ENCODE data around the gene USP9X. TPM values are rescaled to one million over a fixed set of nuclear protein-coding genes. Genes with fewer than 3 reads are reported as not detected.

USP9X gene
- total RNA-seq (10 to 100 TPM; 57.3 to 72.6 (median 62.3) TPM), polyA plus RNA-seq (13.3 TPM)
- long read RNA-seq, donor 1, full-length matches to known transcripts: 3 of 34 reads
- long read RNA-seq, donor 1, partial matches to known transcripts: 25 of 34 reads
- long read RNA-seq, donor 1, other reads (novel, unspliced or antisense): 6 of 34 reads
- long read RNA-seq, donor 2, full-length matches to known transcripts: 2 of 6 reads
- long read RNA-seq, donor 2, partial matches to known transcripts: 4 of 6 reads
- long read RNA-seq, donor 2, other reads (novel, unspliced or antisense): 0 of 6 reads
- long read RNA-seq, donor 3, full-length matches to known transcripts: 4 of 80 reads
- long read RNA-seq, donor 3, partial matches to known transcripts: 64 of 80 reads
- long read RNA-seq, donor 3, other reads (novel, unspliced or antisense): 12 of 80 reads
- long read RNA-seq, donor 4, full-length matches to known transcripts: 5 of 12 reads
- long read RNA-seq, donor 4, partial matches to known transcripts: 5 of 12 reads
- long read RNA-seq, donor 4, other reads (novel, unspliced or antisense): 2 of 12 reads

GRCh38 chrX:41084893-41085511 lies at the start of gene USP9X:
Gene USP9X, plus strand, starts transcription at chrX:41085445. Its CDS starts 38,184 bp downstream, at chrX:41123629.
- WGBS: under 1% methylated on average over 51 of the region's 61 CpGs
- H3K27me3 ChIP-seq (ENCODE audit: control insufficient read depth, insufficient read depth): no peaks in the 10 kb centered on the region
- H3K27ac ChIP-seq (ENCODE audit: low read length): peak within 1 kb of the TSS; percentile 99
- ATAC-seq (peak; percentile 95), DNase-seq (peak; percentile 93 to 97 (median 95))
- peak within 1 kb of the TSS; percentile 92 for H3K4me3 ChIP-seq (ENCODE audit: low read length)
- intact Hi-C loops (cut with DNase I): no loop called here
- no peaks in the 10 kb centered on the region for H3K9me3 ChIP-seq (ENCODE audit: control insufficient read depth, low read length)
- peaks cover 2% of the 10 kb centered on the region for H3K4me1 ChIP-seq (ENCODE audit: control insufficient read depth, insufficient read depth, low read length)

GRCh38 chrX:41035582-41035981 lies 49.7 kb upstream of the USP9X start:
- DNase-seq: no peak
- Histone ChIP-seq H3K27me3 (ENCODE audit: control insufficient read depth, insufficient read depth) (no peaks in the 10 kb centered on the region), H3K27ac (ENCODE audit: low read length) (no peak overlapping the region), H3K4me3 (ENCODE audit: low read length) (no peak overlapping the region), H3K9me3 (ENCODE audit: control insufficient read depth, low read length) (no peaks in the 10 kb centered on the region), H3K4me1 (ENCODE audit: control insufficient read depth, insufficient read depth, low read length) (no peaks in the 10 kb centered on the region)
- WGBS: 92% methylated on average over 1 of the region's 1 CpG
- intact Hi-C loops (cut with DNase I): no loop called here
- no peak for ATAC-seq

GRCh38 chrX:41036668-41037326 lies 48.4 kb upstream of the USP9X start:
- Histone ChIP-seq H3K4me3 (ENCODE audit: low read length) (no peak overlapping the region), H3K4me1 (ENCODE audit: control insufficient read depth, insufficient read depth, low read length) (no peaks in the 10 kb centered on the region), H3K9me3 (ENCODE audit: control insufficient read depth, low read length) (no peaks in the 10 kb centered on the region), H3K27me3 (ENCODE audit: control insufficient read depth, insufficient read depth) (no peaks in the 10 kb centered on the region), H3K27ac (ENCODE audit: low read length) (no peak overlapping the region)
- WGBS: 91% methylated on average over 9 of the region's 9 CpGs
- intact Hi-C loops (cut with DNase I): no loop called here
- ATAC-seq (no peak), DNase-seq (no peak)

GRCh38 chrX:41043196-41043595 lies 42.0 kb upstream of the USP9X start:
- intact Hi-C loops (cut with DNase I): no loop called here
- Histone ChIP-seq H3K4me3 (ENCODE audit: low read length) (no peak overlapping the region), H3K27me3 (ENCODE audit: control insufficient read depth, insufficient read depth) (no peaks in the 10 kb centered on the region), H3K9me3 (ENCODE audit: control insufficient read depth, low read length) (no peaks in the 10 kb centered on the region), H3K27ac (ENCODE audit: low read length) (no peak overlapping the region), H3K4me1 (ENCODE audit: control insufficient read depth, insufficient read depth, low read length) (peaks cover 4% of the 10 kb centered on the region)
- whole genome bisulfite sequencing: 84% methylated on average over 6 of the region's 6 CpGs
- no peak for DNase-seq
- no peak for ATAC-seq

- 85% methylated on average over 6 of the region's 6 CpGs for WGBS
- no peak for ATAC-seq
- no peak for DNase-seq
- Histone ChIP-seq H3K9me3 (ENCODE audit: control insufficient read depth, low read length) (no peaks in the 10 kb centered on the region), H3K27ac (ENCODE audit: low read length) (no peak overlapping the region), H3K4me3 (ENCODE audit: low read length) (no peak overlapping the region), H3K27me3 (ENCODE audit: control insufficient read depth, insufficient read depth) (no peaks in the 10 kb centered on the region), H3K4me1 (ENCODE audit: control insufficient read depth, insufficient read depth, low read length) (peaks cover 4% of the 10 kb centered on the region)
- intact Hi-C loops (cut with DNase I): no loop called here
Measured at GRCh38 chrX:41043674-41044345, 41.4 kb upstream of the USP9X start.

GRCh38 chrX:41045960-41046567 lies 39.2 kb upstream of the USP9X start:
- Histone ChIP-seq H3K4me1 (ENCODE audit: control insufficient read depth, insufficient read depth, low read length) (peaks cover 4% of the 10 kb centered on the region), H3K9me3 (ENCODE audit: control insufficient read depth, low read length) (no peaks in the 10 kb centered on the region), H3K27ac (ENCODE audit: low read length) (peak overlapping the region; percentile 19), H3K27me3 (ENCODE audit: control insufficient read depth, insufficient read depth) (no peaks in the 10 kb centered on the region), H3K4me3 (ENCODE audit: low read length) (no peak overlapping the region)
- WGBS: 35% methylated on average over 3 of the region's 3 CpGs
- ATAC-seq: peak; percentile 76 to 83
- intact Hi-C loops (cut with DNase I): no loop called here
- peak; percentile 33 to 56 (median 53) for DNase-seq

GRCh38 chrX:41047878-41048534 lies 37.2 kb upstream of the USP9X start:
- WGBS: 79% methylated on average over 8 of the region's 8 CpGs
- DNase-seq (no peak), ATAC-seq (no peak)
- Histone ChIP-seq H3K27ac (ENCODE audit: low read length) (no peak overlapping the region), H3K4me1 (ENCODE audit: control insufficient read depth, insufficient read depth, low read length) (peaks cover 4% of the 10 kb centered on the region), H3K9me3 (ENCODE audit: control insufficient read depth, low read length) (no peaks in the 10 kb centered on the region), H3K27me3 (ENCODE audit: control insufficient read depth, insufficient read depth) (no peaks in the 10 kb centered on the region), H3K4me3 (ENCODE audit: low read length) (no peak overlapping the region)
- intact Hi-C loops (cut with DNase I): no loop called here

- DNase-seq: no peak
- 95% methylated on average over 1 of the region's 1 CpG for WGBS
- ATAC-seq: no peak
- intact Hi-C loops (cut with DNase I): no loop called here
- Histone ChIP-seq H3K9me3 (ENCODE audit: control insufficient read depth, low read length) (no peaks in the 10 kb centered on the region), H3K27ac (ENCODE audit: low read length) (no peak overlapping the region), H3K27me3 (ENCODE audit: control insufficient read depth, insufficient read depth) (no peaks in the 10 kb centered on the region), H3K4me1 (ENCODE audit: control insufficient read depth, insufficient read depth, low read length) (peaks cover 4% of the 10 kb centered on the region), H3K4me3 (ENCODE audit: low read length) (no peak overlapping the region)
Measured at GRCh38 chrX:41050359-41050758, 34.9 kb upstream of the USP9X start.

GRCh38 chrX:41051288-41051687 lies 34.0 kb upstream of the USP9X start:
- Histone ChIP-seq H3K9me3 (ENCODE audit: control insufficient read depth, low read length) (no peaks in the 10 kb centered on the region), H3K27me3 (ENCODE audit: control insufficient read depth, insufficient read depth) (no peaks in the 10 kb centered on the region), H3K4me1 (ENCODE audit: control insufficient read depth, insufficient read depth, low read length) (peaks cover 4% of the 10 kb centered on the region), H3K4me3 (ENCODE audit: low read length) (no peak overlapping the region), H3K27ac (ENCODE audit: low read length) (no peak overlapping the region)
- intact Hi-C loops (cut with DNase I): no loop called here
- WGBS: 100% methylated on average over 1 of the region's 1 CpG
- ATAC-seq (no peak), DNase-seq (no peak)

GRCh38 chrX:41055740-41056139 lies 29.5 kb upstream of the USP9X start:
- ATAC-seq: no peak
- intact Hi-C loops (cut with DNase I): no loop called here

More at GRCh38 chrX:41055740-41056139, 29.5 kb upstream of the USP9X start:
- Histone ChIP-seq H3K4me3 (ENCODE audit: low read length) (no peak overlapping the region), H3K4me1 (ENCODE audit: control insufficient read depth, insufficient read depth, low read length) (no peaks in the 10 kb centered on the region), H3K27ac (ENCODE audit: low read length) (no peak overlapping the region), H3K27me3 (ENCODE audit: control insufficient read depth, insufficient read depth) (no peaks in the 10 kb centered on the region), H3K9me3 (ENCODE audit: control insufficient read depth, low read length) (no peaks in the 10 kb centered on the region)
- DNase-seq: no peak
- 68% methylated on average over 3 of the region's 3 CpGs for WGBS

Data from right cardiac atrium (tissue), 5 donors.